22Rv1 (cell line): Measurements from ENCODE around the gene AUTS2.

Source experiments
- H3K27ac ChIP-seq: fragments of 450-650 bp; 2 replicates; pipeline ENCODE4 v1.5.1; 2017
- ZFX ChIP-seq: fragments of 450-650 bp; IDR thresholded peaks from 2 replicates; pipeline ENCODE4 v1.6.1; 2017; ENCODE audit warnings: antibody characterized with exemption, borderline replicate concordance
- TF ChIP-seq, protein P1 (sequence below): fragments of 450-650 bp; IDR thresholded peaks from 2 replicates; pipeline ENCODE4 v1.5.1; 2017; ENCODE audit warnings: mild to moderate bottlenecking

The AUTS2 gene

GRCh38 chr7:70630818-70631457, 1032.7 kb downstream of the AUTS2 start:
- no peak overlapping the region for H3K27ac ChIP-seq
- TF ChIP-seq, protein P1, sequence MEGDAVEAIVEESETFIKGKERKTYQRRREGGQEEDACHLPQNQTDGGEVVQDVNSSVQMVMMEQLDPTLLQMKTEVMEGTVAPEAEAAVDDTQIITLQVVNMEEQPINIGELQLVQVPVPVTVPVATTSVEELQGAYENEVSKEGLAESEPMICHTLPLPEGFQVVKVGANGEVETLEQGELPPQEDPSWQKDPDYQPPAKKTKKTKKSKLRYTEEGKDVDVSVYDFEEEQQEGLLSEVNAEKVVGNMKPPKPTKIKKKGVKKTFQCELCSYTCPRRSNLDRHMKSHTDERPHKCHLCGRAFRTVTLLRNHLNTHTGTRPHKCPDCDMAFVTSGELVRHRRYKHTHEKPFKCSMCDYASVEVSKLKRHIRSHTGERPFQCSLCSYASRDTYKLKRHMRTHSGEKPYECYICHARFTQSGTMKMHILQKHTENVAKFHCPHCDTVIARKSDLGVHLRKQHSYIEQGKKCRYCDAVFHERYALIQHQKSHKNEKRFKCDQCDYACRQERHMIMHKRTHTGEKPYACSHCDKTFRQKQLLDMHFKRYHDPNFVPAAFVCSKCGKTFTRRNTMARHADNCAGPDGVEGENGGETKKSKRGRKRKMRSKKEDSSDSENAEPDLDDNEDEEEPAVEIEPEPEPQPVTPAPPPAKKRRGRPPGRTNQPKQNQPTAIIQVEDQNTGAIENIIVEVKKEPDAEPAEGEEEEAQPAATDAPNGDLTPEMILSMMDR: no peak
- no peak for TF ChIP-seq ZFX

DNA sequence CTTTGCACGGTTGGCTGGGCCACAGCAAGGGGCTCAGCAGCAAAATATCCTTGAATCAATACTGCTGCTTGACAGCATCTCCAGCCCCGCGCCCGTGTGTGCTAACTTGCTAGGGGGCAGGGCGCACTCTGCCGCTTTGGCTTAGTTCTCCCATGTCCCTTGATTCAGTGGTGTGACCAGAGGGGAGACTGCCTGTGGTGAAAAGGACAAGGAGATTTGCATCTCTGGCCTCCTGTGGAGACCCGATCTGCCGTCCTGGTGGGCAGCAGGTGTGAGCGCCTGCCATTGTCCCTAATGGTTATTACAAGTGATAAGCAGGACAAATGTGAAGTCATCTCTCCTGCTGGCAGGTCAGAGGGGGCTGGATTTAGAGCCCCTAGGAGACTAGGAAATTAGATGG, 1033.4 kb downstream of the AUTS2 start:
- TF ChIP-seq, protein P1: no peak
- no peak for TF ChIP-seq ZFX
- no peak overlapping the region for H3K27ac ChIP-seq

DNA sequence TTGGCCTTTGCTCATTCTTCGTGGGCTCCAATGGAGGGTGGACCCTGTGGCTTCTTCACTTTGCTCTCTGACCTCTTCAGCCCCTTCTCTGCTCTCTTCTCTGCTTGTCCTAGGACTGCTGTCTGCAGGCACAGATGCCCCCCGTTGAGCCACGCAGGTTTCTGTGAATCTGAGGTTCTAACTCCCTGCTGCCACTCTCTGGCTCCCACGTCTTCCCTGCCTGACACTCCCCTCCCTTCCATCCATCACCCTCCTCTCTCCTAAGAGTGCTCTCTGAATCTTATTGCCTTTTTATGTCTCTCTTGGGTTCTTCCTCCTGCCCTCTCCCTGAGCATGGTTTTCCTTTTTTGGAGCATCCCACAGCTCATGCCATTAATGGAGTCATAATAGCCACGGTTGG, 1034.1 kb downstream of the AUTS2 start:
- TF ChIP-seq, protein P1: no peak
- TF ChIP-seq ZFX: no peak
- no peak overlapping the region for H3K27ac ChIP-seq

DNA sequence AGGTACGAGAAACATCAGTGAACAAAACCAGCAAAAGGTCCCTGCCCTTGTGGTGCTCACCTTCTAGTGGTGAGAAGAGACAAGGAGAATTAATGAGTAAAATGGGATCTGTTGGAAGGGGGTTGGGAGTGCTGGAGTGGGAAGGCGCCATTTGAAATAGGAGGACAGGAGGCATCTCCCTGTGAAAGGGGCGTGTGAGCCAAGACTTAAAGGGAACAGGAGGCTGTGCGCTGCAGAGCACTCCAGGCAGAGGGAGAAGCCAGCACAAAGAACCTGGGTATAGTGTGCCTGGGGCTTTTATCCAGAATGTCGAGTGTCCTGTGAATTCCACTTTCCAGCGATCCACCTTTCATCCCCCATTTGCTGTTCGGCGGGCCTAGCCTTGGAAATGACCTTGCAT, 1035.8 kb downstream of the AUTS2 start:
- H3K27ac ChIP-seq: no peak overlapping the region
- no peak for TF ChIP-seq ZFX
- TF ChIP-seq, protein P1: no peak

GRCh38 chr7:70634610-70635068, 1036.4 kb downstream of the AUTS2 start:
- TF ChIP-seq, protein P1: no peak
- TF ChIP-seq ZFX: no peak
- no peak overlapping the region for H3K27ac ChIP-seq

DNA sequence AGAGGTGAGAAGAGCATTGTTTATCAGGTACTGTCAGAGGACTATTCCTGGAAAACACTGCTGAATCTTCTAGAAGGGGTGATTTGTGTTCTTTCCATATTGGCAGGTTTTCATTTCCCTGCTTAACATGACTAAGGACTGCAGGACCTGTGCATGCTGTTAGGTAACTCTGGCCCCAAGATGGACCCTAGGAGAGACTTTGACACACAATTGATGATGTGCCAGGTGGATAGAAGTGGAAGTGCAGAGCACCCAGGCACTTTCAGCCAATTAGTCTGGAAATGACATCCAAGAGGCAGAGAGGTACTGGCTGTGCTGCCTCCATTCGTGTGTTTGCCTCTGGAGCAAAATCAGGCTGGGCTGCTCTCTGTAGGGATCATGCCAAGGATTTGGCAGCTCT, 1037.4 kb downstream of the AUTS2 start:
- H3K27ac ChIP-seq: no peak overlapping the region
- TF ChIP-seq ZFX: no peak
- TF ChIP-seq, protein P1: no peak

DNA sequence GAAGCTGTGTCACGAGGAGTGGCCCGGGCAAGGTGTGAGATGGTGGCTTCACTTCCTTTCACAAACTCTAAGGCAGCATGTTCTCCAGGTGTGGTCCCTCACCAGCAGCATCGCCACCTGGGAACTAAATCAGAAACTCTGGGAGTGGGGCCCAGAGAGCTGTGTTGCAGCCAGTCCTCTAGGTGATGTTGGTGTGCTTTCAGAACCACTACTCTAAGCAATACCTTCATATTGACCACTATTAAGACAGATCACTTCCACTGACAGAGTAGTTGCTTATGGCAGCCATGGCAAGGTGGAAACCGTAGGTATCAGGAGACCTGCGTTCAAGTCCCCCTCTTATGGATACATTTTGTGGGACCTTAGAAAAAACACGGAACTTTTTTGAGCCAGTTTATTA, 1037.9 kb downstream of the AUTS2 start:
- no peak overlapping the region for H3K27ac ChIP-seq
- TF ChIP-seq, protein P1: no peak
- TF ChIP-seq ZFX: no peak
